ENCODE results near the gene WDR75. TPM values are rescaled to one million over a fixed set of nuclear protein-coding genes. Genes with fewer than 3 reads are reported as not detected.

The WDR75 gene
- total and polyA plus RNA-seq, 2 of the 13 experiments (the other 11 are each of a cell fraction or from before 2014, with no cell fraction given) = 63.0 to 74.1 TPM

- TF ChIP-seq ZNF280D (CRISPR knock-in tag; IDR thresholded peaks at IDR 0.05) = no peak
- no peak for TF ChIP-seq KLF12 (CRISPR knock-in tag; IDR thresholded peaks at IDR 0.05; ENCODE audit: borderline replicate concordance)
- TF ChIP-seq GABPB1 (CRISPR knock-in tag; IDR thresholded peaks at IDR 0.05) = no peak
- TF ChIP-seq HNRNPLL (IDR thresholded peaks at IDR 0.05; ENCODE audit: low read depth, low read length, poor library complexity, severe bottlenecking) = no peak
- TF ChIP-seq KIAA2018 (CRISPR knock-in tag; IDR thresholded peaks at IDR 0.05; ENCODE audit: borderline replicate concordance) = no peak
- TF ChIP-seq ZNF687 (CRISPR knock-in tag; IDR thresholded peaks at IDR 0.05) = no peak
- TF ChIP-seq CERS6 (CRISPR knock-in tag; IDR thresholded peaks at IDR 0.05) = no peak
- TF ChIP-seq GATAD2A (CRISPR knock-in tag; IDR thresholded peaks at IDR 0.05) = peak; percentile 82
- peak; percentile 13; the same call in 1 of the 2 replicates for TF ChIP-seq KAT8 (CRISPR knock-in tag; IDR thresholded peaks at IDR 0.05)
- TF ChIP-seq ZNF576 (CRISPR knock-in tag; IDR thresholded peaks at IDR 0.05) = no peak
Observed at GRCh38 chr2:189521699-189522434, 80.6 kb downstream of the WDR75 start (continued).
